Measurements from ENCODE around the gene AMD1.

GRCh38 chr6:110859335-110859792 lies 15.2 kb upstream of the AMD1 start:
- TF ChIP-seq CTCF (IDR thresholded peaks at IDR 0.05) (no peak), POLR2A (IDR thresholded peaks at IDR 0.05) (no peak)
